B cell (primary cell): Measurements from ENCODE around the gene CST7. TPM values are rescaled to one million over a fixed set of nuclear protein-coding genes. Genes with fewer than 3 reads are reported as not detected.

Experiments
- ATAC-seq: fragments of 200-7000 bp; cut with Tn5 transposase; one replicate; pipeline ENCODE4 v1.10.0; 2021; ENCODE audit warnings: low read depth, mild to moderate bottlenecking, moderate number of reproducible peaks, moderate library complexity
- CTCF ChIA-PET: fragments of 350-600 bp; sonication (Branson Sonifier 250); formaldehyde crosslinking; loops from one replicate; lab custom pipeline; 2021; ENCODE audit warnings: antibody characterized with exemption, inconsistent platforms; lab: Charles Lee
- POLR2A ChIA-PET: fragments of 350-600 bp; sonication (Branson Sonifier 250); formaldehyde crosslinking; loops from one replicate; lab custom pipeline; 2021; ENCODE audit warnings: antibody characterized with exemption; lab: Charles Lee
- DNase-seq: peaks from one replicate; pipeline ENCODE4 v3.0.0; 2013
- H2AFZ ChIP-seq: 2 replicates; pipeline ENCODE4 v1.6.1; 2012; ENCODE audit warnings: mild to moderate bottlenecking, low read depth, low read length; ENCODE audit not compliant: insufficient read depth, poor library complexity, severe bottlenecking
- H3K27ac ChIP-seq, 2 donors: 1 replicate in 1 of 2; 2 replicates in 1 of 2; pipeline ENCODE4 v1.5.1; 2012 to 2013; ENCODE audit warnings: low read length in 2 of 2, mild to moderate bottlenecking in 2 of 2, moderate library complexity in 1 of 2
- H3K27me3 ChIP-seq, 4 experiments: fragments of 200-600 bp in 1 of 4; sonication (generic) in 1 of 4; replicated peaks in 1 of 4; 1 replicate in 2 of 4; 2 replicates in 2 of 4; pipeline versions ENCODE4 v1.6.1 to v1.7.0; 2013 to 2016; ENCODE audit warnings: low read length in 3 of 4, mild to moderate bottlenecking in 2 of 4, mixed read lengths in 1 of 4, moderate library complexity in 1 of 4; ENCODE audit not compliant: insufficient read depth in 4 of 4, control insufficient read depth in 3 of 4; ENCODE audit errors: control extremely low read depth in 1 of 4
- H3K36me3 ChIP-seq, 2 experiments: replicated peaks in 1 of 2; 1 replicate in 1 of 2; 2 replicates in 1 of 2; pipeline versions ENCODE4 v1.6.1 to v1.7.1; 2013; ENCODE audit warnings: low read length in 1 of 2; ENCODE audit not compliant: insufficient read depth in 2 of 2, control insufficient read depth in 1 of 2; ENCODE audit errors: control extremely low read depth in 1 of 2, extremely low read depth in 1 of 2
- H3K4me1 ChIP-seq, 2 donors: fragments of 200-600 bp in 1 of 2; sonication (generic) in 1 of 2; 1 replicate in 1 of 2; 2 replicates in 1 of 2; pipeline versions ENCODE4 v1.5.1 to v1.6.1; 2013 to 2017; ENCODE audit warnings: low read length in 2 of 2; ENCODE audit not compliant: control insufficient read depth in 2 of 2, insufficient read depth in 2 of 2
- H3K4me2 ChIP-seq: replicated peaks from 2 replicates; pipeline ENCODE3; 2012; ENCODE audit warnings: mild to moderate bottlenecking, low read depth, low read length; ENCODE audit not compliant: poor library complexity, severe bottlenecking
- H3K4me3 ChIP-seq, 5 experiments: fragments of 200-600 bp in 1 of 5; sonication (generic) in 1 of 5; 1 replicate in 3 of 5; 2 replicates in 2 of 5; pipeline versions ENCODE4 v1.5.1 to v1.7.0; 2011 to 2016; ENCODE audit warnings: low read length in 4 of 5, mild to moderate bottlenecking in 4 of 5, low read depth in 2 of 5, control low read depth in 1 of 5, moderate library complexity in 1 of 5; ENCODE audit not compliant: insufficient read depth in 1 of 5; ENCODE audit errors: control extremely low read depth in 1 of 5, extremely low read depth in 1 of 5
- H3K79me2 ChIP-seq: fragments of 200-600 bp; sonication (generic); one replicate; pipeline ENCODE4 v1.6.0; 2016; ENCODE audit warnings: low read length; ENCODE audit not compliant: control insufficient read depth, insufficient read depth
- H3K9ac ChIP-seq: fragments of 200-600 bp; sonication (generic); 2 replicates; pipeline ENCODE4 v1.6.1; 2017; ENCODE audit warnings: mild to moderate bottlenecking, low read length, moderate library complexity
- H3K9me3 ChIP-seq, 3 donors: one replicate each; pipeline versions ENCODE4 v1.6.1 to v1.7.1; 2013; ENCODE audit warnings: low read length in 2 of 3; ENCODE audit not compliant: control insufficient read depth in 2 of 3, insufficient read depth in 1 of 3; ENCODE audit errors: control extremely low read depth in 1 of 3
- H4K20me1 ChIP-seq: 2 replicates; pipeline ENCODE4 v1.6.0; 2012; ENCODE audit warnings: mild to moderate bottlenecking, low read length; ENCODE audit not compliant: insufficient read depth, control insufficient read depth, poor library complexity, severe bottlenecking
- H3K27ac Mint-ChIP-seq: one replicate; pipeline ENCODE4 v1.8.0; 2021; ENCODE audit warnings: mixed read lengths
- H3K27me3 Mint-ChIP-seq: one replicate; pipeline ENCODE4 v1.8.0; 2021; ENCODE audit warnings: mixed read lengths
- H3K4me1 Mint-ChIP-seq: one replicate; pipeline ENCODE4 v1.8.0; 2021; ENCODE audit warnings: mixed read lengths
- H3K4me3 Mint-ChIP-seq: one replicate; pipeline ENCODE4 v1.8.0; 2021; ENCODE audit warnings: mixed read lengths
- H3K9me3 Mint-ChIP-seq: one replicate; pipeline ENCODE4 v1.8.0; 2022; ENCODE audit warnings: mixed read lengths; ENCODE audit not compliant: insufficient read depth
- EZH2 ChIP-seq: IDR thresholded peaks from 2 replicates; pipeline ENCODE4 v1.6.1; 2012; ENCODE audit warnings: borderline replicate concordance, low read depth, mild to moderate bottlenecking, moderate library complexity, low read length; ENCODE audit not compliant: insufficient read depth, poor library complexity, severe bottlenecking
- WGBS: methylation state at CpG from one replicate; pipeline ENCODE4 v1.1.5; 2013; ENCODE audit warnings: missing lambda C conversion rate; ENCODE audit not compliant: insufficient coverage; 5-methylcytosine and 5-hydroxymethylcytosine counted together
- intact Hi-C: fragments of 100-400 bp; cut with micrococcal nuclease; formaldehyde crosslinking; loops from one replicate; pipeline ENCODE4 v1.10.0; 2022
- polyA plus RNA-seq: library from polyadenylated mRNA; depleted of rRNA; stranded (reverse); fragments of >200 nt; gene quantifications from 2 replicates; pipeline ENCODE4 v1.2.3, GENCODE V29; 2012
- total RNA-seq, 2 donors: library from RNA; stranded (reverse); fragments of 120-200 nt in 1 of 2; gene quantifications; 1 replicate in 1 of 2; 2 replicates in 1 of 2; pipeline versions ENCODE4 v1.2.3 to v1.2.4, GENCODE V29; 2013 to 2022
- TF ChIP-seq, protein P1 (sequence below): fragments of 200-600 bp; IDR thresholded peaks from one replicate; pipeline ENCODE4 v1.8.0; 2022; ENCODE audit warnings: antibody characterized with exemption, mild to moderate bottlenecking

CST7 gene
- total and polyA plus RNA-seq, 2 donors (not counting 1 experiment from before 2014, with no cell fraction given), result 0.94 to 3.4 TPM

DNA sequence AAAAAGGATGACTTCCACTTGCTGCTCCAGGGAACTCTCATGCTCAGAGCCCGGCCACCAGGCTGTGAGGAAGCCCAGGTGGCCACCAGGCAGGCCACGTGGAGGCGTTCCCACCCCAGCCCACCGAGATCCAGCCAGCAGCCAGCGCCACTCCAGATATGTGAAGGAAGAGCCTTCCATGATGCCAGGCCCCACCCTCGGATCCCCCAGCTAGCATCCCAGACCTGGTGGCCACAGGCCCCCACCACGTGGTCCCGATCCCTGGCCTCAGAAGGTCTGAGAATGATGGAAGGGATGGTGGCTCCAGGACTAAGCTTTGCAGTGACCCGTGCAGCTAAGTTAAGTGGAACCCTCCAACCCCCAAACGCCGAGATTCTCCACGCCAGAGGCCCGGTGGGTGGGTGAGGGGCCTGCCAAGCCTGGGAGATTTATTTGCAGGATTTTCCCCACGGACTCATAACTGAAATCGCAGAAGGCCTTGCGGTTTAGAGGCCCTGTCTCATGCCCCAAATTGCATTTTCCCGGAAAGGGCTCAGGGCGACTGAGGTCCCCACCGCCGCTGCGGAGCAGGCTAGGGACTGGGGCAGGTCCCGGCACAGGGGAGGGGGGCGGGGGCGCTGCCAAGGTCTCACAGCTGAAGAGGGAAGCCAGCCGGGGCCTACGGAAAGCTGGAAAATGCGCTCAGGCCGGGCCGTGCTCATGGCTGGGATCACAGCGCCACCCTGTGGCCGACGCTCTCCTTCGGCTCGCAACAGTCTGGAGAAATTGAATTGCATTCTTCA lies 31.1 kb upstream of the CST7 start:
- Histone ChIP-seq H3K27me3 (peaks cover 0 to 13% (median 2%) of the 10 kb centered on the region in 4 experiments), H2AFZ (no peak overlapping the region), H3K9me3 (peaks cover 0 to 4% (median 0%) of the 10 kb centered on the region in 3 donors), H3K4me2 (peak overlapping the region; percentile 19), H4K20me1 (no peaks in the 10 kb centered on the region), H3K9ac (no peak overlapping the region), H3K4me3 (no peak overlapping the region), H3K36me3 (no peaks in the 10 kb centered on the region), H3K4me1 (peaks cover 0 to 3% of the 10 kb centered on the region in 2 donors), H3K27ac (no peak overlapping the region), H3K79me2 (no peaks in the 10 kb centered on the region)
- H3K27me3 Mint-ChIP-seq, result peaks cover 23% of the 10 kb centered on the region
- H3K27ac Mint-ChIP-seq, result no peak overlapping the region
- no peaks in the 10 kb centered on the region for H3K4me1 Mint-ChIP-seq
- POLR2A ChIA-PET, result no interaction called here
- TF ChIP-seq EZH2, result no peak
- TF ChIP-seq, protein P1, sequence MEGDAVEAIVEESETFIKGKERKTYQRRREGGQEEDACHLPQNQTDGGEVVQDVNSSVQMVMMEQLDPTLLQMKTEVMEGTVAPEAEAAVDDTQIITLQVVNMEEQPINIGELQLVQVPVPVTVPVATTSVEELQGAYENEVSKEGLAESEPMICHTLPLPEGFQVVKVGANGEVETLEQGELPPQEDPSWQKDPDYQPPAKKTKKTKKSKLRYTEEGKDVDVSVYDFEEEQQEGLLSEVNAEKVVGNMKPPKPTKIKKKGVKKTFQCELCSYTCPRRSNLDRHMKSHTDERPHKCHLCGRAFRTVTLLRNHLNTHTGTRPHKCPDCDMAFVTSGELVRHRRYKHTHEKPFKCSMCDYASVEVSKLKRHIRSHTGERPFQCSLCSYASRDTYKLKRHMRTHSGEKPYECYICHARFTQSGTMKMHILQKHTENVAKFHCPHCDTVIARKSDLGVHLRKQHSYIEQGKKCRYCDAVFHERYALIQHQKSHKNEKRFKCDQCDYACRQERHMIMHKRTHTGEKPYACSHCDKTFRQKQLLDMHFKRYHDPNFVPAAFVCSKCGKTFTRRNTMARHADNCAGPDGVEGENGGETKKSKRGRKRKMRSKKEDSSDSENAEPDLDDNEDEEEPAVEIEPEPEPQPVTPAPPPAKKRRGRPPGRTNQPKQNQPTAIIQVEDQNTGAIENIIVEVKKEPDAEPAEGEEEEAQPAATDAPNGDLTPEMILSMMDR, result peak; percentile 67
- no peaks in the 10 kb centered on the region for H3K9me3 Mint-ChIP-seq
- no peak for ATAC-seq
- intact Hi-C loops, result loop anchor here (5.0 kb wide), 1 partner anchor 756 kb away; no protein-coding TSS in a partner anchor
- WGBS, result 25% methylated on average over 32 of the region's 34 CpGs
- DNase-seq, result peak; percentile 32
- CTCF ChIA-PET, result interaction anchor here (1.0 to 2.0 kb wide), 2 partner anchors 757 to 981 kb away, joined by 3 to 6 read pairs; no protein-coding TSS in a partner anchor
- H3K4me3 Mint-ChIP-seq, result no peak overlapping the region
